ENCODE data around the gene LTF.

DNA sequence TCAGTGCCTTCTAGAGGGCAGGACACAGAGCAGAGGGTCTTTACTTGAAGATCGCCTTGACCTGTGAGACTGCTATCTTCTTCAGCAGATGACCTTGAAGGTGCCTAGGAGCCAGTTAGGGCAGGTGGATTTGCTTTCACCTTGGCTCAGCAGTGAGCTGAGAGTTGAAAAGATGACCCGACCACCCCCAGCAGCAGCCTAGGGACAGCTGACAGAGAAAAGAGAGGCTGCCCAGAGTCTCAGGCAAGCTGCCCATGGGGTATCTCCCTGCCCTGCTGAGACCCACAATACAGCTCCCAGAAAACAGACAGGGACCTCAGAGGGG is 453 bp upstream of the LTF start:
- TF ChIP-seq SRF (IDR thresholded peaks at IDR 0.05; ENCODE audit: low read depth) (no peak), SIN3A (IDR thresholded peaks at IDR 0.05; ENCODE audit: low read depth) (no peak), FOSL1 (IDR thresholded peaks at IDR 0.05; ENCODE audit: low read depth) (no peak), TCF7L2 (IDR thresholded peaks at IDR 0.05; ENCODE audit: borderline replicate concordance, extremely low read depth, insufficient read depth, insufficient read length) (no peak), REST (IDR thresholded peaks at IDR 0.05; ENCODE audit: low read depth) (no peak), POLR2AphosphoS5 (IDR thresholded peaks at IDR 0.05; ENCODE audit: low read depth, low read length) (no peak), EZH2 (IDR thresholded peaks at IDR 0.05) (no peak)
- TF ChIP-seq, protein P1, sequence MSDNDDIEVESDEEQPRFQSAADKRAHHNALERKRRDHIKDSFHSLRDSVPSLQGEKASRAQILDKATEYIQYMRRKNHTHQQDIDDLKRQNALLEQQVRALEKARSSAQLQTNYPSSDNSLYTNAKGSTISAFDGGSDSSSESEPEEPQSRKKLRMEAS (IDR thresholded peaks at IDR 0.05): no peak
- TF ChIP-seq, protein P2, sequence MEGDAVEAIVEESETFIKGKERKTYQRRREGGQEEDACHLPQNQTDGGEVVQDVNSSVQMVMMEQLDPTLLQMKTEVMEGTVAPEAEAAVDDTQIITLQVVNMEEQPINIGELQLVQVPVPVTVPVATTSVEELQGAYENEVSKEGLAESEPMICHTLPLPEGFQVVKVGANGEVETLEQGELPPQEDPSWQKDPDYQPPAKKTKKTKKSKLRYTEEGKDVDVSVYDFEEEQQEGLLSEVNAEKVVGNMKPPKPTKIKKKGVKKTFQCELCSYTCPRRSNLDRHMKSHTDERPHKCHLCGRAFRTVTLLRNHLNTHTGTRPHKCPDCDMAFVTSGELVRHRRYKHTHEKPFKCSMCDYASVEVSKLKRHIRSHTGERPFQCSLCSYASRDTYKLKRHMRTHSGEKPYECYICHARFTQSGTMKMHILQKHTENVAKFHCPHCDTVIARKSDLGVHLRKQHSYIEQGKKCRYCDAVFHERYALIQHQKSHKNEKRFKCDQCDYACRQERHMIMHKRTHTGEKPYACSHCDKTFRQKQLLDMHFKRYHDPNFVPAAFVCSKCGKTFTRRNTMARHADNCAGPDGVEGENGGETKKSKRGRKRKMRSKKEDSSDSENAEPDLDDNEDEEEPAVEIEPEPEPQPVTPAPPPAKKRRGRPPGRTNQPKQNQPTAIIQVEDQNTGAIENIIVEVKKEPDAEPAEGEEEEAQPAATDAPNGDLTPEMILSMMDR (IDR thresholded peaks at IDR 0.05 in 2 of 3, conservative IDR thresholded peaks at IDR 0.05 in 1 of 3; ENCODE audit: borderline replicate concordance in 1 of 3, insufficient read depth in 1 of 3, low read depth in 2 of 3, low read length in 2 of 3): no peak
